T-helper 2 cell treated with Interferon-gamma antibody and Interleukin-4, amounts not matched to agents 100 ng/mL and 5 ng/mL, for 36 hours (primary cell): ENCODE measurements around the gene TAP2. TPM values are rescaled to one million over a fixed set of nuclear protein-coding genes. Genes with fewer than 3 reads are reported as not detected.
"Not testable (repeated sequence)": the region's sequence is repeated elsewhere in the genome, so short reads cannot be mapped to it uniquely, and the experiment has no call there.

Experiments used
- intact Hi-C: fragments of 100-400 bp; cut with micrococcal nuclease; formaldehyde crosslinking; loops from one replicate; pipeline ENCODE4 v1.15.1; 2023
- total RNA-seq: library from RNA; stranded (reverse); gene quantifications from 2 replicates; pipeline ENCODE4 v1.2.3, GENCODE V29; 2022

The TAP2 gene
- 171 and 207 TPM in 2 replicates for total RNA-seq

DNA sequence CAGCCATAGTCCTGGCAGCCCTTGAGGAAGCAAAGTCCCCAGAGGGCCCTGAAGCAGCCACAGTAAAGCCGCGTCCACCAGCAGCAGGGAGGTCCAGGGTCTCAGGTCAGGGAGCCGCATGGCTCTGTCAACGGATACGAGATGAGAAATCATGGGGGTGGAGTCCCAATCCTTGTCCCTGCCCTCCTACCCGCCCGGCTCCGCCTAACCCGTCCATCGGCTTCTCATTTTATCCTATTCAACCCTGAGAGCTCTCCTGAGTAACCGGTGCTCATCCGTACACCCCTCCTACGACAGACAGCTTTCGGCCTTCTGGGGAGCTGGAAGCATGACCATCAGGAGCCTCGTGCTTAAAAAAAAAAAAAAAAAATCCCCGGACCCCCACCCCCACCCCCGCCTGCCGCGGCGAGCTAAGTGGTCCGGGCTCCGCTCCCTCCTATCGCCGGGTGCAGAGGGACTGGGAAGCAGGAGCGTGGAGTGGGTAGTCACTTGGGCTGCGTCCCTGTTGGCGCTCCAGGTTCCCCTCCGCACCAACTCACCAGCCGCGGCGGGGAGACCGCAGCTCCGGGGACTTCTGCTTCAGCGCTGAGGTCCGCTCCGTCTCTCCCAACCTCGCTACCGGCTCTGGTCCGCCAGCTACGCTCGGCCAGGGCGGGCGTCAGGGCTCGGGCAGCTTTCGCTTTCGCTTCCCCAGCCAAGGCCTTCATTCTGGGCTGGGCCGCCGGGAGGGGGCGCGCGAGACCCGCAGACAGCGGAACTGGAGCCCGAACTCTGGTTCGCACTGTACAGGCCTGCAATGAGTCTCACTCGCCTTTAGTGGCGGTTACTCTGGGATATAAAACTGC, at the start of gene TAP2:
Gene TAP2, minus strand, starts transcription at position 626 of the 845 bp plus-strand sequence. Its CDS starts 506 bp downstream, at position 120.
- intact Hi-C loops: loop anchor here (1.0 kb wide), 2 partner anchors 16 to 30 kb away; partner anchors contain the start of gene PSMB9

DNA sequence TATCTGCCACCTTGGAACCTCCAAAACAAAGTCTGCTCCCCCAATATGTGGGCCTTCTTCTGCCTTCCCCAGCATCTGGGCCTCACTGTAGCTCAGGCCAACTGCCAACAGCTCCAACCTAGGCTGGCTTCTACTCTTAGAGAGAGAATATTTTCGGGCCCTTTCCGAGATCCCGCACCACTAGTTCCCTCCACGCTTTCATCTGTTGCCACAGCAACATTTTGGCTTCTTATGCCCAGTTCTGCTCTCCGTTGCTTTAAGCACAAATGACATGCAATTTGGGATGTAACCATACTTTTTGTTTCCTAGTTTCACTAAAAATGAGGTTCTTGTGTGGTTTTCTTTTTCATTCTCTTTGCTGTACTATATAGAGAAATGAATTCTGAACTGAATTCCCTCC, 49.1 kb upstream of the TAP2 start:
- intact Hi-C loops: no loop called here

DNA sequence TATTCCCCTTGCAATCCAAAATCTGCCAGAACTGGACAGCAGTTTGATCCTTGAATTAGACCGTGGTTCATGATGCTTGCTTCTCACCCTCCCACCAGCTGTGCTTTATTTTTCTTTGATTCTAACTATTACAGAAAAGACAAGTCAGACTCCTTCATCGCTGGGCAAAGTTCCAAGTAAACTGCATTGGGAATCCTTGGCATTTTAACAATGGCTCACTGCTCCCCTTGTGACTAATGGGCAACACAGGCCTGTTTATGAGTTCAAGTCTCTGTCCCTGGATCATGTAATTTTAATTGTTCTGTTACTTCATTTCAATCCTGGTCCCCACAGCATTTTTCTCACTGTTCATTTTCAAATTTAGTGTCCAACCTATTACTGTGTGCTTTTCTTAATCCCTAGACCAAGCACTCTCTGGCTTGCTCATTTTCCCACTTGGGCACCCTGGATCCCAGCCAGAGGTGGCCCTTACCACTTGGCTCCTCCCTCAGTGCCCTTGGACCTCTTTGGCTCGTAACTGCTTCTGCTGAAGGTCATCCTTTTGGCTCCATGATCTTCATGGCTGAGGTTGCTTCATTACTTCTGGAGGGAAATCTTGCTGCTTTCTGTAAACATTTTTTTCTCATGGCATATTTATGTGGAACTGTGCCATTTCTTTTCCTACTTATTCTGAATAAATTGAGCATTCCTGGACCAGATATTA, 48.3 kb upstream of the TAP2 start:
- intact Hi-C loops: no loop called here

DNA sequence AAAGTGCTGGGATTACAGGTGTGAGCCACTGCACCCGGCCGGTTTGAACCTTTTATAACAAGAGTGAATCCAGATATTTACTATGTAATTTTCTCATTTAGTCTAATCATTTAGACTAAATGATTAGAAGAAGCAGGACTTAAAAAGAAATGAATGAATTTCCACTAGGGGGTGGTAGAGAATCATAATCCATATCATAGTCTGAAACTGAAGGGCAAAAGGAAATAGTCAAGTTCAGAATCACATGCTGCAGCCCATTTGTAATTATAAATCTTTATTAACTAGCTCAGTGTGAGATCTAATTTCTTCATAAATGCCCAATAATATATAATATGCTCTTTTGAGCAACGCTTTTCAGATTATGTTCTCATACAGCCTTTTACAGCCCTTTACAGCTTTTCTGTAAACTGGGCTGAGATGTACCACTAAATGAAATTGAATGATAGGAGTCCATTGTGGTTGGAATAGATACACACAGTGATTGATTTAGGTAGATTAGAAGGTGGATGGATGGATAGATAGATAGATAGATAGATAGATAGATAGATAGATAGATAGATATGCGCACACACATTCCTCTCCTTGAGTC, 47.3 kb upstream of the TAP2 start:
- intact Hi-C loops: loop anchor here (1.0 kb wide), 1 partner anchor 100 kb away; no protein-coding TSS in a partner anchor

DNA sequence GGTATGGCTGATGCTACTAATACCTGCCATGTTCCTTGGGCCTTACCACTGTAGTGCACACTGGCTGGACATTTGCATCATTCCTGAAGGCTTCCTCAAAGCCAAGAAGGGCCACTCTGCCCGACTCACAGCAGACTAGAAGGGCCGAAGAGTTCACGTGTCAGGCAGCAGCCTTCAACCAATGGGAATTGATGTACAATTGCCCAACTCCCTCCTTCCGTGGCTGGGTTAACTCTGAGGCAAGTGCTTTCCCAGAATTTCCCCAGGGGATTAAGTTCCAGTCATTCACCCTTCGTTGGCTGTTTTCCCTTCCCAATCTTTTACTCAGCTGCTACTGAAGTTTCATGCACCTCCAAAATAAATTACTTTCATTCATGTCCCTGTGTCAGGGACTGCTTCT, 45.2 kb upstream of the TAP2 start:
- intact Hi-C loops: no loop called here

DNA sequence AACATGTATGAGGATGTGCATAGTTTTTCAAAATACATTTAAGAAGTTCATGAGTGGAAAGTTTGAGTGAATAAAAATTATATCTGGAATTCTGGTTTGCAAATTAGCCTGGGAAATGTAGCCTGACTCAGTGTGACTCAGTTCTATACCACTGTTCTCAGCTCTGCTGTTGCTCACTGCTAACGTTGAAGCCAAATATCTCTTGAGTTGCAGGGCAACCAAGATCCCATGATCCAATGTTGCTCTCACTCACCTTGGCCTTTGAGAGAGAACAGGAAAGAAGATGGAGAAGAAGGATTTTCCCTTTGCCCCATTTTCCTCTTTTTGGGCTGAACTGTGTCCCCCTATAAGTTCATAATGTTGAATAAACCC, 44.3 kb upstream of the TAP2 start:
- intact Hi-C loops: no loop called here

DNA sequence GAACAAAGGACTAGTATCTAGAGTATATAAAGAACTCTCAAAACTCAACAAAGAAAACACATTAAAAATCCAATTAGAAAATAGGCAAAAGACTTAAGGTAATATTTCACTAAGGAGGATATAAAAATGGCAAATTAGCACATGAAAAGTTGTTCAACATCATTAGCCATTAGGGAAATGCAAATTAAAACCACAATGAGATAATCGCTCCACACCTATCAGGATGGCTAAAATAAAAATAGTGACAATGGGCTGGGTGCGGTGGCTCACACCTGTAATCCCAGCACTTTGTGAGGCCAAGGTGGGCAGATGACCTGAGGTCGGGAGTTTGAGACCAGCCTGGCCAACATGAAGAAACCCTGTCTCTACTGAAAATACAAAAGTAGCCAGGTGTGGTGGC, 42.4 kb upstream of the TAP2 start:
- intact Hi-C loops: not testable (repeated sequence)

DNA sequence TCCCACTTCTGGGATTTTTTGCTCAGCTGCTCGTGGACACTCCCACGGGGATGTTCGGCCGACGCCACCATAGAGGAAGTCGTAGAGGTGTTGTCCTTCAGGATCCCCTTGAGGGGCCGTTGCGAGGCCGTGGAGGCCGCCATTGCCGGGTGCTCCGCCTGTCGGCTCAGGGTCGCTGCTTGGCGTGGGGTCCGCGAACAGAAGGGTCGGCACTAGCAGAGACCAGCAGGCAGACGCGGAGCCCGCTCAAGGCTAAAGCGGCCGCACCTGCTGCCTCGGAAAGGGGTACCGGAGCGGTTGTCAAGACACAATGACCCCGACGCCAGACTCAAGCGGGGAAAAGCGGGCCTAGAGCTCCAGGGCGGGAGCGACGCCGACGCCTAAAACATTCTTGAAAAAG, 41.2 kb upstream of the TAP2 start:
- intact Hi-C loops: no loop called here

DNA sequence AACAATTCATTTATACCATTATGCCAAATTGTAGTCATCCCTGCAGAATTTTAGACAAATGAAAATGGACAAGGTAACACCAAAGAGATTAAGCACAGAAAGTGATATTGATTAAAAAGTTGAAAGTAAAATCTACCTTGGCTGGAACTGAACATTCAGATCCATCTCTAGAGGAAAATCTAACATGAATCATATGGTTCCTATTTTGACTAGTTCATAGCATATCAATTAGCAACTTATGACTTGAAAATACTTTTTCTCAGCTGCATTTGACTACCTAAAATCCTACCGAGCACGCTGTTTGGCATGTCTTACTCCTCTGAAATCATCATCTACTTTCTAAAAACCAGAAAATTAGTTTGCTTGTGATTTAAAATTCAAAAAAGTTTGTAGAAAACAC, 38.1 kb upstream of the TAP2 start:
- intact Hi-C loops: no loop called here

DNA sequence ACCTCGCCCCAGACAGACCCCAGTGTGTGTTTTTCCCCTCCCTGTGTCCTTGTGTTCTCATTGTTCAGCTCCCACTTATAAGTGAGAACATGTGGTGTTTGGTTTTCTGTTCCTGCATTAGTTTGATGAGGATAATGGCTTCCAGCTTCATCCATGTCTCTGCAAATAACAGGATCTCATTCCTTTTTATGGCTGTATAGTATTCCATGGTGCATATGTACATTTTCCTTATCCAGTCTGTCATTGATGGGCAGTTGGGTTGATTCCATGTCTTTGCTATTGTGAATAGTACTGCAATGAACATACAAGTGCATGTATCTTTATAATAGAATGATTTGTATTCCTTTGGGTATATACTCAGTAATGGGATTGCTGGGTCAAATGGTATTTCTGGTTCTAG, 35.4 kb upstream of the TAP2 start:
- intact Hi-C loops: not testable (repeated sequence)

DNA sequence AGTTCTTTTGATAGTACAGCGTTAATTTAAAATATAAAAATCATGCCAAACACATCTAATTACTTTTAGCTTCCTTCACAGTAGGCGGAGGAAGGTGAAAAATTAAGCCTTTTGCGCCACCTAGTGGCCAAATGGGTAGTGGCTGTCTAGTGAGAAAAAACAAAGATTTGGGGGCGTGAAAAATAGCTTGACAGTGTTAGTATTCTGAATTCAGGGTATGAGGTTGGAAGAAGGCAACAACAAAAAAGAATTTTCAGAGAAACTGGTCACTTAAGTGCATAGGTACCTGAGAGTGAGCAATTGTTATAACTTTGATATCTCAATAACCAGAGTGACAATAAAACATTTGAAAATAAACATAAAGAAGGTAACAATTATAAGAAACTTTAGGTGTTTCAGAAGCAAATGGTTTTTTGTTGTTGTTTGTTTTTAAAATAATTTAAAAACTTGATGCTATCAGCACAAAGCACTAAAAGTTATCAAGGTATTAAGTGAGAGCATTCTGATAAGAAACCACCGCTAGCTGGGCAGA, 29.8 kb upstream of the TAP2 start:
- intact Hi-C loops: loop anchor here (1.0 to 5.0 kb wide), 4 partner anchors 15 to 72 kb away; partner anchors contain the start of genes TAP1 and TAP2

DNA sequence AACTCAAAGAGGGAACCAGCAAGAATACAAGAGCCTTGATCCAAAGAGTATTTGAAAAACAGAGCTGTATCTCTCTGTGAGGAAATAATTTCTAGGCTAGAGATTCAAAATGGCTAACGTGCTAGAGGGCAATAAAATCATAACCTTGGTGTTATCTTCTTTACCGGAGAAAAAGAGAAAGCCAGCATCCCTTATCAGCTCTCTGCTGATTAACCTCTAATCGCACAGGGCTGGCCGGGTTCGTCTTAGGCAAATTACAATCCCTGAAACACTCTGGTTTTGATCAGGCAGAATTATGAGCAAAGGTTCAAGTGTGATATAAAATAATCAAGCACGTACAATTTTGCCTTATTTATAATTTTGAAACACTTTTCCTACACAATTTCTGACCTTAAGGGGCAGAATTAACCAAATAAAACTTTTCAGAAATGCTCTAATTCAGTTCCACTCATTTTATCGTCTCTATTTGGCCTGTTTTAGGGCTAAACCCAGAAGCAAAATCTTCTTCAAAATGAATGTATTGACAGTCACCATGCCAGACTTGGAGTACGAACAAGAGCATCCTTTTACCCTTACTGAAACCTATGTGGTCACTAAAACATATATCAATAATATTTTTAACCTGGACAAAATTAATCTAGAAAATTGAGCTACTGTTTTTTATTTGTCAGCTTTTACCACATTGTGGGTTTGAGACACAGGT, 29.2 kb upstream of the TAP2 start:
- intact Hi-C loops: loop anchor here (1.0 to 5.0 kb wide), 4 partner anchors 14 to 71 kb away; partner anchors contain the start of genes TAP1 and TAP2

DNA sequence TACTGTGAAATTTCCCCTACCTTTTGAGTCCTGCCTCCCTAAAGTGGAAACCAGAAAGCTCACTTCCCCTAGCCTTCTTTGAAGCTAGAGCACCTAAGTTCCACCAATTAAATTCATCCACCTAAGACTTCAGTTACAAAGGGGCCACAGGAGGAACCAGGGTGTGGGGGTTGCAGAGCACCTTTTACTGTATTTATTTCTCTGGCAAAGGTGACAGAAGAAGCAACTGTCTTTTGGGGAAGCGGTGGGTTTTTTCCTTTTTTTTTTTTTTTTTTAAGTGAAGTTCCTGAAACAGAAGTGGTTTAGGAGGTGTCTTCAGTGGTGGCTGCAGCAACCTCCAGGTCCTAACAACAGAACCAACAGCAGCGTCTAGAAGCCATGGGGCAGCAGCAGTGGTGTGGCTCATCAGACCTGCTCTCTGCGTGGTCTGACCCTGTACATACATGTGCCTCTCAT, 28.5 kb upstream of the TAP2 start:
- intact Hi-C loops: loop anchor here (5.0 kb wide), 1 partner anchor 40 kb away; no protein-coding TSS in a partner anchor

DNA sequence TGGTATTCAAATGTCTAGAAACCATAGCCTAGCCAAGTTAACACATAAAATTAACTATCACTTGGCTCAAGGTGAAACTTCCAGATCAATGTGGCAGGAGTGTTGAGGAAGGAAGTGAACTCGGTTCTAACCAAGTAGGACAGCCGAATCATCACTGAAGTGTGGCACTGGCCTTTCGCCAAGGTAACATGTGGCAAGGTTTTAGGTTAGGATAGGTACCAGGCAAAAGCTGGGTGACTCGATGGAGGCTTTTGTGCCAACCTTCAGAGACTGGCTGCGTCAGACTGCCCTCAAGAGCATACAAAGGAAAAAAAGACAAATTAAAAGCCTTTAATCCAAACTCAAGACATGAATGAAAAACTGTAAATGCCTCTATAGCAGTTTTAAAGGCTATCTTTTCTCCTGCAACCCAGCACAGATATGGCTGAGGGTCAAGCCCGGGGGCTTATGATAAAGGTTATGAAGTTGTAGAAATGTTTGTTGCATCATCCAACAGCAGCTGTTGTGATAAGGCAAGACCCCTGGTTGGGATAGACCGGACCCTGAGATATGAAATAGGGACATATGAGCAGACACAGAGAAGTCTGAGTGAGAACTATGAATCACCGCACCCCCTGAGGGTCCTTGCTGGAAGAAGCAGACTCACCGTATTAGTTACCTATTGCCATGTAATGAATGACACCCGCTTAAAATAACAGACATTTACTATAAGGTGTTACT, 27.3 kb upstream of the TAP2 start:
- intact Hi-C loops: loop anchor here (5.0 kb wide), 1 partner anchor 39 kb away; no protein-coding TSS in a partner anchor

DNA sequence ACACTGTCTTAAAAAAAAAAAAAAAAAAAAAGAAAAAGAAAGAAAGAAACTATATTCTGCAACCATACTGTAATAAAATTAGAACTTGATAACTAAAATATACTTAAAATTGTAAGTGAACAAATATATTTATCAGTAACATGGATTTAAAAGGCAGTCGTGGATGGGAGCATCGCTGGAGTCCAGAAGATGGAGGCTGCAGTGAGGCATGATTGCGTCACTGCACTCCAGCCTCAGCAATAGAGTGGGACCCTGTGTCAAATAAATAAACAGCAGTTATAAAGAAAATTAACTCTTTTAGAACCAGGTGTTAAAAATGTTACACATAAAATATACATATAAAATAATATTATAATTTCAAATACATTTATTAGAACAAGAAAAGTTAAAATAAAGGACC, 24.2 kb upstream of the TAP2 start:
- intact Hi-C loops: no loop called here

DNA sequence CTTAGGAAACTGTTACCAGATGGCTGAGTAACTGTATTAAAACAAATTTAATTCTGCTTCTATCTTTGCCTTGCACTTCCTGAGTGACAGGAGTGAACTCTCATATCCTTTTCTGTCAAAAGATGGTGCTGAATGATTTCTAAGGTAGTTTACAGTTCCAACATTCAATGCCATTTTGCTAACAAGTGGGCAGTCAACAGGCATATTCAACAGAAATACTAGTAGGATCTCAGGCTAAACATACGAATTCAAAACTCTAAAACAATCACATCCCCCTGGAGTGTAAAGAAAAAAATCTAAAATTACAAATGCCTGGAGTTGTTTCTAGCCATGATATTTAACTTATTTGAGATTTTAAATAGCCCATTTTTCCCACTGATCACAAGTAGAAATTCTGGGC, 22.1 kb upstream of the TAP2 start:
- intact Hi-C loops: no loop called here

DNA sequence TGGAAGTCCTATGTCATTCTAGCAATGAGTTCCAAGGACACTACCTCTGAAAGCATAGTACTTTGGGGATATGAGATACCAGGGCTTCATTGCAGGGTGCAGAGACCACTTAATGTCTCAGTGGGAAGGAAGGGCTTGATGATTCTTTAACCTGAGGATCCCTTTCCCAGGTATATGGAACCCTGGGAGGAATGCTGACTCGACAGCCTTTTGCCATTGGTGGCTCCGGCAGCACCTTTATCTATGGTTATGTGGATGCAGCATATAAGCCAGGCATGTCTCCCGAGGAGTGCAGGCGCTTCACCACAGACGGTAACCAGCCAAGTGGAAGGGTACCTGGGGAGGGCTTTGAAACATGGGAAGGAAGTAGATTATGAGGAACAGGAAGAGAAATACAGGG, 19.7 kb upstream of the TAP2 start:
- intact Hi-C loops: loop anchor here (10.0 kb wide), 1 partner anchor 457 kb away; the partner anchor contains the start of genes TAPBP and ZBTB22

DNA sequence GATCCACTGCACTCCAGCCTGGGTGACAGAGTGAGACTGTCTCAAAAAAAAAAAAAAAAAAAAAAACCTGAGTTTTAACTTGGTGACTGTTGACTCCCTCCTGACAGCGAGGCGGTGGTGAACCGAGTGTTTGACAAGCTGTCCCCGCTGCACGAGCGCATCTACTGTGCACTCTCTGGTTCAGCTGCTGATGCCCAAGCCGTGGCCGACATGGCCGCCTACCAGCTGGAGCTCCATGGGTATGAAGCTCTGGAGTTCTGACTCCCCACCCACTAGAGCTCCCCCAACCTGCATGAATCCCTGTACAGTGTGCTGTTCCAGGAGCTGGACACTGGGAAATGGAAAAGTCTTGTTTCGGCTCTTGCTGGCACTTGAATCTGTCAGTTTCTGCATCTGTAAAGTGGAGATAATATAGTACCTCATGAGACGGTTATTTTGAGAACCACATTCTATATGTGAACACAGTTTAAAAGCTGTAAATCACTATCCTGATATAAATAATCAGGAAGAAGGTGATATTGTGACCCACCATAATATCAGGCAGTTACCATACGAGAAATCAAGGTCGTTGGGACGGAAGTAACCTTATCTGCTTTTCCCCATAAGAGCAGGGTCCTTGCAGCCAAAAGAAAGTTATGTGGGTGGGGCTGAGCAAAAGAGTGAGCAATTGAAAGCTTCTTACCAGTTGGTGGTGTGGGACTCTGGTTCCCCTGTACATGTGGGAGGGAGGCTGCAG, 18.8 kb upstream of the TAP2 start:
- intact Hi-C loops: loop anchor here (10.0 kb wide), 1 partner anchor 457 kb away; the partner anchor contains the start of genes TAPBP and ZBTB22

DNA sequence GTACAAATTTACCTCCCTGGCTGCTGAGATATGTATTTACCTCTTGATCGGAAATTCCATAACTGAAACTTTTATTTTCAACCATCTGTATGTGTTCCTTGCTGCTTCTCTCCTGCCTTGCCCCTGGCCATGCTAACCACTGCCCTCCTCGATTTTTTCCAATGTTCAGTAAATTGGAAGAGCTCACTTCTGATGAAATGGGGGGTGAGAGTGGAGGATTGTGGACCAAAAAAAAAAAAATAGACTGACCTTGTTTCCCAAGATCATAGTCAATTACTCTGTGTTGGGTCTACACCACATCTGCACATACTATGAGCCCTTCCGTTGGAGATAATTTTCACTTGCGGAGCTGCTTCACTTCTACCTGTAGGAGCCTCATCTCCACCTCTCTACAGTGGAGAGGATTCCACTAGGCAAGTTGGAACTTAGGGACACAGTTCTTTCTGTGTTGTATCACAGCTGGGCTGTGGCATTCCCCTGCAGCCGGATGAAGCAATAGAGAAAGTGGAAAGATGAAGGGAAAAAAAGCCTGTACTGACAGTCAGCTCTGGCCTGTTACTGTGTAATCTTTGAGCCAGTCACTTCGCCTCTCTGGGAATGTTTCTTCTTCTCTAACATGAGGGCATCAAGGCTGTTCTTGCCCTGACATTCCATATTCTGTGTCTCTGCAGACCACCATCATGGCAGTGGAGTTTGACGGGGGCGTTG, 17.1 kb upstream of the TAP2 start:
- intact Hi-C loops: loop anchor here (10.0 kb wide), 1 partner anchor 459 kb away; the partner anchor contains the start of genes TAPBP and ZBTB22
